IMR-90 (cell line): ENCODE data around the gene GNB2. TPM values are rescaled to one million over a fixed set of nuclear protein-coding genes. Genes with fewer than 3 reads are reported as not detected.

Experiments used
- ATAC-seq: fragments of 200-7000 bp; cut with Tn5 transposase; 2 replicates; pipeline ENCODE4 v1.9.1; 2020; ENCODE audit warnings: low read depth, mild to moderate bottlenecking, moderate library complexity
- BruUV-seq: library from RNA; stranded (reverse); fragments of 400-500 nt; replicated peaks from 2 replicates; lab custom pipeline; 2021; lab: Mats Ljungman, UMichigan
- CTCF ChIA-PET: fragments of 300-600 bp; formaldehyde crosslinking; extraction: SDS; loops from one replicate; lab custom pipeline; 2021; ENCODE audit warnings: antibody characterized with exemption; lab: Yijun Ruan, JAX
- POLR2A ChIA-PET: fragments of 300-600 bp; sonication (Branson Sonifier 250); formaldehyde crosslinking; loops from one replicate; lab custom pipeline; 2022; ENCODE audit warnings: antibody characterized with exemption; ENCODE audit not compliant: unreplicated experiment; lab: Charles Lee
- DNase-seq: peaks from one replicate; pipeline ENCODE4 v3.0.0; 2013
- H2AFZ ChIP-seq: replicated peaks from 2 replicates; pipeline ENCODE3; 2013; ENCODE audit warnings: low read length, mild to moderate bottlenecking; ENCODE audit not compliant: poor library complexity
- H2AK5ac ChIP-seq: 2 replicates; pipeline ENCODE4 v1.6.1; 2013; ENCODE audit warnings: low read depth, low read length, inconsistent platforms
- H2AK9ac ChIP-seq: replicated peaks from 2 replicates; pipeline ENCODE3; 2013; ENCODE audit warnings: mild to moderate bottlenecking, low read depth, low read length, moderate library complexity; ENCODE audit not compliant: poor library complexity
- H2BK120ac ChIP-seq: 2 replicates; pipeline ENCODE4 v1.6.1; 2013; ENCODE audit warnings: low read depth, low read length, inconsistent platforms
- H2BK15ac ChIP-seq: 3 replicates; pipeline ENCODE4 v1.6.1; 2013; ENCODE audit warnings: low read depth, low read length, inconsistent platforms
- H2BK20ac ChIP-seq: 2 replicates; pipeline ENCODE4 v1.6.1; 2013; ENCODE audit warnings: low read depth, mild to moderate bottlenecking, inconsistent platforms, low read length, moderate library complexity
- H2BK5ac ChIP-seq: 2 replicates; pipeline ENCODE4 v1.6.1; 2013; ENCODE audit warnings: mild to moderate bottlenecking, low read depth, low read length, inconsistent platforms; ENCODE audit not compliant: poor library complexity, severe bottlenecking
- H3K14ac ChIP-seq: replicated peaks from 2 replicates; pipeline ENCODE4 v1.6.1; 2013; ENCODE audit warnings: low read depth, low read length, inconsistent platforms
- H3K18ac ChIP-seq: 2 replicates; pipeline ENCODE4 v1.6.1; 2013; ENCODE audit warnings: low read depth, low read length, control low read depth
- H3K23ac ChIP-seq: 2 replicates; pipeline ENCODE4 v1.6.1; 2013; ENCODE audit warnings: low read depth, low read length, inconsistent platforms
- H3K27ac ChIP-seq: 2 replicates; pipeline ENCODE4 v1.5.1; 2013; ENCODE audit warnings: mild to moderate bottlenecking, control low read depth, low read length; ENCODE audit not compliant: insufficient read depth
- H3K27me3 ChIP-seq: 2 replicates; pipeline ENCODE4 v1.6.1; 2013; ENCODE audit warnings: low read length; ENCODE audit not compliant: control insufficient read depth, insufficient read depth
- H3K36me3 ChIP-seq: 2 replicates; pipeline ENCODE4 v1.6.1; 2013; ENCODE audit warnings: low read length, mixed read lengths; ENCODE audit not compliant: control insufficient read depth, insufficient read depth
- H3K4ac ChIP-seq: 2 replicates; pipeline ENCODE4 v1.6.1; 2013; ENCODE audit warnings: low read depth, low read length, inconsistent platforms
- H3K4me1 ChIP-seq: 2 replicates; pipeline ENCODE4 v1.6.1; 2013; ENCODE audit warnings: low read length, mixed read lengths; ENCODE audit not compliant: control insufficient read depth, insufficient read depth
- H3K4me2 ChIP-seq: 2 replicates; pipeline ENCODE4 v1.6.1; 2013; ENCODE audit warnings: low read depth, mild to moderate bottlenecking, control low read depth, low read length, moderate library complexity
- H3K4me3 ChIP-seq: 2 replicates; pipeline ENCODE4 v1.5.1; 2013; ENCODE audit warnings: low read depth, mild to moderate bottlenecking, control low read depth, low read length, moderate library complexity; ENCODE audit not compliant: insufficient read depth
- H3K56ac ChIP-seq: 2 replicates; pipeline ENCODE4 v1.6.1; 2013; ENCODE audit warnings: low read length, inconsistent platforms; ENCODE audit not compliant: insufficient read depth; ENCODE audit errors: extremely low read depth
- H3K79me1 ChIP-seq, 2 experiments: 2 replicates each; pipeline ENCODE4 v1.6.1; 2013; ENCODE audit warnings: low read length in 2 of 2, inconsistent platforms in 1 of 2, low read depth in 1 of 2
- H3K9ac ChIP-seq: 2 replicates; pipeline ENCODE4 v1.6.1; 2013; ENCODE audit warnings: low read depth, low read length, control low read depth
- H3K9me1 ChIP-seq: 2 replicates; pipeline ENCODE4 v1.6.1; 2013; ENCODE audit warnings: low read length, inconsistent platforms; ENCODE audit not compliant: insufficient read depth
- H3K9me3 ChIP-seq: 2 replicates; pipeline ENCODE4 v1.6.1; 2013; ENCODE audit warnings: low read length; ENCODE audit not compliant: control insufficient read depth, insufficient read depth
- H4K20me1 ChIP-seq: 2 replicates; pipeline ENCODE4 v1.6.1; 2013; ENCODE audit warnings: low read length, inconsistent platforms; ENCODE audit not compliant: insufficient read depth
- H4K5ac ChIP-seq: 2 replicates; pipeline ENCODE4 v1.6.1; 2013; ENCODE audit warnings: mild to moderate bottlenecking, low read depth, low read length, control low read depth
- H4K8ac ChIP-seq, 2 experiments: 2 replicates each; pipeline ENCODE4 v1.6.1; 2013; ENCODE audit warnings: low read depth in 2 of 2, low read length in 2 of 2, control low read depth in 1 of 2, inconsistent platforms in 1 of 2
- H4K91ac ChIP-seq: 2 replicates; pipeline ENCODE4 v1.6.1; 2013; ENCODE audit warnings: low read depth, low read length, inconsistent platforms; ENCODE audit not compliant: insufficient read depth
- BHLHE40 ChIP-seq: fragments of 150-350 bp; IDR thresholded peaks from 2 replicates; pipeline ENCODE4 v1.6.1; 2016; ENCODE audit warnings: mild to moderate bottlenecking, low read depth, low read length
- CEBPB ChIP-seq: IDR thresholded peaks from 2 replicates; pipeline ENCODE4 v1.6.1; 2012; ENCODE audit warnings: low read depth, low read length, improper control_type of control experiment
- FOS ChIP-seq: fragments of 150-350 bp; IDR thresholded peaks from 2 replicates; pipeline ENCODE4 v1.6.1; 2016; ENCODE audit warnings: low read depth, low read length
- MAFK ChIP-seq: IDR thresholded peaks from 2 replicates; pipeline ENCODE4 v1.6.1; 2012; ENCODE audit warnings: low read depth, low read length, improper control_type of control experiment
- MAZ ChIP-seq: IDR thresholded peaks from 2 replicates; pipeline ENCODE4 v1.6.1; 2012; ENCODE audit warnings: low read depth, mild to moderate bottlenecking, low read length, improper control_type of control experiment, moderate library complexity, borderline replicate concordance
- MXI1 ChIP-seq: IDR thresholded peaks from 2 replicates; pipeline ENCODE4 v1.6.1; 2012; ENCODE audit warnings: low read depth, mild to moderate bottlenecking, low read length, moderate library complexity, borderline replicate concordance
- NFE2L2 ChIP-seq: fragments of 150-350 bp; IDR thresholded peaks from 2 replicates; pipeline ENCODE4 v1.6.1; 2016; ENCODE audit warnings: low read depth, mild to moderate bottlenecking, low read length
- POLR2A ChIP-seq: IDR thresholded peaks from 2 replicates; pipeline ENCODE4 v1.6.1; 2012; ENCODE audit warnings: mild to moderate bottlenecking, low read depth, low read length
- RCOR1 ChIP-seq: IDR thresholded peaks from 2 replicates; pipeline ENCODE4 v1.6.1; 2012; ENCODE audit warnings: mild to moderate bottlenecking, low read length, improper control_type of control experiment; ENCODE audit not compliant: insufficient replicate concordance
- RFX5 ChIP-seq: IDR thresholded peaks from 2 replicates; pipeline ENCODE4 v1.8.0; 2012; ENCODE audit warnings: low read depth, mild to moderate bottlenecking, low read length, moderate library complexity
- SMC3 ChIP-seq: fragments of 150-350 bp; IDR thresholded peaks from 2 replicates; pipeline ENCODE4 v1.6.1; 2016; ENCODE audit warnings: low read depth, mild to moderate bottlenecking, antibody characterized with exemption, low read length, moderate library complexity
- WGBS, 2 experiments: methylation state at CpG; one replicate each; pipeline versions ENCODE4 v1.1.5 to v1.1.7; 2013; ENCODE audit warnings: missing lambda C conversion rate in 2 of 2; ENCODE audit not compliant: insufficient read length in 1 of 2; ENCODE audit errors: extremely low coverage in 2 of 2; 5-methylcytosine and 5-hydroxymethylcytosine counted together
- dilution Hi-C: fragments of 300-500 bp; cut with HindIII; formaldehyde crosslinking; loops from one replicate; pipeline ENCODE4 v1.14.3; 2018; ENCODE audit warnings: low sequenced_read_pairs; ENCODE audit not compliant: unreplicated experiment
- in situ Hi-C: fragments of 300-500 bp; cut with MboI; formaldehyde crosslinking; loops from 3 replicates; pipeline ENCODE4 v1.14.3; 2019; ENCODE audit warnings: low sequenced_read_pairs, inconsistent platforms, mixed read lengths
- intact Hi-C: fragments of 100-400 bp; cut with micrococcal nuclease; formaldehyde crosslinking; loops from 2 replicates; pipeline ENCODE4 v1.10.0; 2022
- polyA plus RNA-seq, 3 experiments: library from polyadenylated mRNA; depleted of rRNA; stranded (reverse); fragments of >200 nt; gene quantifications; 2 replicates each; pipeline ENCODE4 v1.2.3, GENCODE V29; 2012; ENCODE audit warnings: low replicate concordance in 1 of 3
- total RNA-seq: library from RNA; depleted of rRNA; stranded (reverse); fragments of >200 nt; gene quantifications from 2 replicates; pipeline ENCODE4 v1.2.3, GENCODE V29; 2012
- TF ChIP-seq, protein P1 (sequence below): fragments of 150-350 bp; IDR thresholded peaks from 2 replicates; pipeline ENCODE4 v1.6.1; 2016; ENCODE audit warnings: low read depth, mild to moderate bottlenecking, low read length, moderate library complexity, borderline replicate concordance

The GNB2 gene
- total and polyA plus RNA-seq, 2 of the 4 experiments (the other 2 are of a cell fraction): 62.0 to 279 TPM

GRCh38 chr7:100676501-100677306, 3.2 kb downstream of the GNB2 start (continued):
- no peak for TF ChIP-seq CEBPB
- TF ChIP-seq MXI1: no peak

- Histone ChIP-seq H3K27ac (no peak overlapping the region), H3K36me3 (peaks cover 54% of the 10 kb centered on the region), H3K9me1 (no peaks in the 10 kb centered on the region), H3K4me3 (no peak overlapping the region), H3K56ac (no peak overlapping the region), H4K91ac (no peak overlapping the region), H3K4ac (no peak overlapping the region), H3K79me1 (peaks cover 13 to 52% of the 10 kb centered on the region in 2 experiments), H4K20me1 (peaks cover 54% of the 10 kb centered on the region), H2BK15ac (no peak overlapping the region), H3K27me3 (no peaks in the 10 kb centered on the region), H2BK5ac (no peak overlapping the region), H3K4me1 (peaks cover 9% of the 10 kb centered on the region), H3K14ac (no peak overlapping the region), H4K5ac (no peak overlapping the region), H2AK9ac (no peak overlapping the region), H4K8ac (no peak overlapping the region), H2BK120ac (no peak overlapping the region), H3K18ac (no peak overlapping the region), H3K9me3 (no peaks in the 10 kb centered on the region), H2BK20ac (no peak overlapping the region), H2AK5ac (no peak overlapping the region), H3K23ac (no peak overlapping the region), H2AFZ (no peak overlapping the region), H3K4me2 (no peak overlapping the region), H3K9ac (no peak overlapping the region)
- ChIA-PET POLR2A (interaction anchor here (0.5 kb wide), 1 partner anchor 10 kb away, joined by 7 read pairs; no protein-coding TSS in a partner anchor), CTCF (interaction anchor here (1.5 kb wide), 1 partner anchor 14 kb away, joined by 5 read pairs; no protein-coding TSS in a partner anchor)
- DNase-seq (no peak), ATAC-seq (no peak)
- 89% methylated on average over 10 of the region's 36 CpGs; no CpG with 5 or more reads in 1 of the 2 experiments for WGBS, 2 experiments
- no TSS peak for BruUV-seq
- in situ Hi-C loops (loop anchor here (10.0 kb wide), 1 partner anchor 203 kb away; the partner anchor contains the start of gene TSC22D4), dilution Hi-C loops (no loop called here), intact Hi-C loops (no loop called here)
- TF ChIP-seq RFX5: no peak
- TF ChIP-seq SMC3: no peak
- no peak for TF ChIP-seq MAFK
- no peak for TF ChIP-seq NFE2L2
- no peak for TF ChIP-seq FOS
- TF ChIP-seq MAZ: no peak
- TF ChIP-seq, protein P1, sequence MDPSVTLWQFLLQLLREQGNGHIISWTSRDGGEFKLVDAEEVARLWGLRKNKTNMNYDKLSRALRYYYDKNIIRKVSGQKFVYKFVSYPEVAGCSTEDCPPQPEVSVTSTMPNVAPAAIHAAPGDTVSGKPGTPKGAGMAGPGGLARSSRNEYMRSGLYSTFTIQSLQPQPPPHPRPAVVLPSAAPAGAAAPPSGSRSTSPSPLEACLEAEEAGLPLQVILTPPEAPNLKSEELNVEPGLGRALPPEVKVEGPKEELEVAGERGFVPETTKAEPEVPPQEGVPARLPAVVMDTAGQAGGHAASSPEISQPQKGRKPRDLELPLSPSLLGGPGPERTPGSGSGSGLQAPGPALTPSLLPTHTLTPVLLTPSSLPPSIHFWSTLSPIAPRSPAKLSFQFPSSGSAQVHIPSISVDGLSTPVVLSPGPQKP: no peak
- TF ChIP-seq CEBPB: no peak
- TF ChIP-seq BHLHE40: no peak
- no peak for TF ChIP-seq RCOR1
- TF ChIP-seq POLR2A: no peak
Measured at GRCh38 chr7:100677308-100678267, 4.0 kb downstream of the GNB2 start.
